Neural progenitor cell (in vitro differentiated cells): ENCODE data around the gene GOLGA1. TPM values are rescaled to one million over a fixed set of nuclear protein-coding genes. Genes with fewer than 3 reads are reported as not detected.

Source experiments
- DNase-seq: peaks from one replicate; pipeline ENCODE4 v3.0.0-alpha.2; 2016; ENCODE audit warnings: low spot score
- H2AFZ ChIP-seq: fragments of 200-600 bp; sonication (generic); replicated peaks from 2 replicates; pipeline ENCODE4 v1.6.1; 2016; ENCODE audit warnings: antibody characterized with exemption
- H3F3A ChIP-seq: fragments of 200-600 bp; sonication (generic); 2 replicates; pipeline ENCODE4 v1.6.1; 2016; ENCODE audit warnings: antibody characterized with exemption, low read depth
- H3K27ac ChIP-seq: fragments of 200-600 bp; sonication (generic); 2 replicates; pipeline ENCODE4 v1.5.1; 2016; ENCODE audit warnings: mild to moderate bottlenecking
- H3K27me3 ChIP-seq: fragments of 200-600 bp; sonication (generic); 2 replicates; pipeline ENCODE4 v1.6.1; 2016; ENCODE audit warnings: mild to moderate bottlenecking, moderate library complexity
- H3K36me3 ChIP-seq: fragments of 200-600 bp; sonication (generic); 2 replicates; pipeline ENCODE4 v1.5.1; 2016
- H3K4me1 ChIP-seq: fragments of 200-600 bp; sonication (generic); 2 replicates; pipeline ENCODE4 v1.6.1; 2016; ENCODE audit warnings: mixed run types
- H3K4me2 ChIP-seq: fragments of 200-600 bp; sonication (generic); 2 replicates; pipeline ENCODE4 v1.6.1; 2016
- H3K4me3 ChIP-seq: fragments of 200-600 bp; sonication (generic); 2 replicates; pipeline ENCODE4 v1.5.1; 2016
- H3K79me2 ChIP-seq: fragments of 200-600 bp; sonication (generic); 2 replicates; pipeline ENCODE4 v1.6.1; 2016; ENCODE audit warnings: low read depth
- H3K9ac ChIP-seq: fragments of 200-600 bp; sonication (generic); 2 replicates; pipeline ENCODE4 v1.6.1; 2016
- H3K9me3 ChIP-seq: fragments of 200-600 bp; sonication (generic); 2 replicates; pipeline ENCODE4 v1.5.1; 2016; ENCODE audit warnings: low read depth
- H4K20me1 ChIP-seq: fragments of 200-600 bp; sonication (generic); 2 replicates; pipeline ENCODE4 v1.6.1; 2016; ENCODE audit warnings: low read depth
- H3K27ac Mint-ChIP-seq: 3 replicates; pipeline ENCODE4 v1.8.0; 2021; ENCODE audit warnings: mixed read lengths
- H3K27me3 Mint-ChIP-seq: 2 replicates; pipeline ENCODE4 v1.8.0; 2022; ENCODE audit warnings: low read depth, mild to moderate bottlenecking, inconsistent platforms, moderate library complexity, mixed read lengths; ENCODE audit not compliant: insufficient read depth
- H3K36me3 Mint-ChIP-seq: 3 replicates; pipeline ENCODE4 v1.8.0; 2021; ENCODE audit warnings: mixed read lengths
- H3K4me1 Mint-ChIP-seq: 3 replicates; pipeline ENCODE4 v1.8.0; 2021; ENCODE audit warnings: mixed read lengths
- H3K4me3 Mint-ChIP-seq: 3 replicates; pipeline ENCODE4 v1.8.0; 2021; ENCODE audit warnings: mild to moderate bottlenecking, moderate library complexity, mixed read lengths
- H3K9me3 Mint-ChIP-seq: 3 replicates; pipeline ENCODE4 v1.8.0; 2020; ENCODE audit warnings: mixed read lengths
- EZH2 ChIP-seq: fragments of 200-600 bp; sonication (generic); IDR thresholded peaks from 2 replicates; pipeline ENCODE4 v1.6.1; 2017; ENCODE audit warnings: antibody characterized with exemption, mild to moderate bottlenecking, moderate library complexity
- EZH2phosphoT487 ChIP-seq: fragments of 200-600 bp; sonication (generic); IDR thresholded peaks from 2 replicates; pipeline ENCODE4 v1.6.1; 2017; ENCODE audit warnings: antibody characterized with exemption
- total RNA-seq: library from RNA; depleted of rRNA; stranded (reverse); fragments of >200 nt; gene quantifications from 2 replicates; pipeline ENCODE4 v1.2.3, GENCODE V29; 2015; ENCODE audit warnings: low replicate concordance
- TF ChIP-seq, protein P1 (sequence below): fragments of 200-600 bp; sonication (generic); IDR thresholded peaks from 2 replicates; pipeline ENCODE4 v1.5.1; 2017; ENCODE audit warnings: antibody characterized with exemption, mild to moderate bottlenecking

Gene GOLGA1
- total RNA-seq, 1 donor from 2014 or later, result 17.8 TPM

- H3K4me2 ChIP-seq, result no peak overlapping the region
- peak overlapping the region; percentile 27 for H3K9ac ChIP-seq
- no peaks in the 10 kb centered on the region for H3K9me3 Mint-ChIP-seq
- H3F3A ChIP-seq, result peaks cover 34% of the 10 kb centered on the region
- H3K36me3 Mint-ChIP-seq, result peaks cover 19% of the 10 kb centered on the region
- H2AFZ ChIP-seq, result no peak overlapping the region
- H3K27me3 Mint-ChIP-seq, result peaks cover 4% of the 10 kb centered on the region
- no peak overlapping the region for H3K27ac Mint-ChIP-seq
- no peak for DNase-seq
- H3K4me1 Mint-ChIP-seq, result peaks cover 2% of the 10 kb centered on the region
- no peak overlapping the region for H3K27ac ChIP-seq
- no peak overlapping the region for H3K4me3 Mint-ChIP-seq
- TF ChIP-seq EZH2phosphoT487 (no peak), EZH2 (no peak)
- TF ChIP-seq, protein P1, sequence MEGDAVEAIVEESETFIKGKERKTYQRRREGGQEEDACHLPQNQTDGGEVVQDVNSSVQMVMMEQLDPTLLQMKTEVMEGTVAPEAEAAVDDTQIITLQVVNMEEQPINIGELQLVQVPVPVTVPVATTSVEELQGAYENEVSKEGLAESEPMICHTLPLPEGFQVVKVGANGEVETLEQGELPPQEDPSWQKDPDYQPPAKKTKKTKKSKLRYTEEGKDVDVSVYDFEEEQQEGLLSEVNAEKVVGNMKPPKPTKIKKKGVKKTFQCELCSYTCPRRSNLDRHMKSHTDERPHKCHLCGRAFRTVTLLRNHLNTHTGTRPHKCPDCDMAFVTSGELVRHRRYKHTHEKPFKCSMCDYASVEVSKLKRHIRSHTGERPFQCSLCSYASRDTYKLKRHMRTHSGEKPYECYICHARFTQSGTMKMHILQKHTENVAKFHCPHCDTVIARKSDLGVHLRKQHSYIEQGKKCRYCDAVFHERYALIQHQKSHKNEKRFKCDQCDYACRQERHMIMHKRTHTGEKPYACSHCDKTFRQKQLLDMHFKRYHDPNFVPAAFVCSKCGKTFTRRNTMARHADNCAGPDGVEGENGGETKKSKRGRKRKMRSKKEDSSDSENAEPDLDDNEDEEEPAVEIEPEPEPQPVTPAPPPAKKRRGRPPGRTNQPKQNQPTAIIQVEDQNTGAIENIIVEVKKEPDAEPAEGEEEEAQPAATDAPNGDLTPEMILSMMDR, result no peak
- H3K4me1 ChIP-seq, result peaks cover 22% of the 10 kb centered on the region
- H3K79me2 ChIP-seq, result no peaks in the 10 kb centered on the region
- H3K9me3 ChIP-seq, result no peaks in the 10 kb centered on the region
- H3K27me3 ChIP-seq, result no peaks in the 10 kb centered on the region
- no peaks in the 10 kb centered on the region for H3K36me3 ChIP-seq
- no peak overlapping the region for H3K4me3 ChIP-seq
- peaks cover 18% of the 10 kb centered on the region for H4K20me1 ChIP-seq
These were observed 60.4 kb downstream of the GOLGA1 start for GRCh38 chr9:124880501-124880900.

- Mint-ChIP-seq H3K36me3 (peaks cover 17% of the 10 kb centered on the region), H3K9me3 (no peaks in the 10 kb centered on the region), H3K27ac (no peak overlapping the region), H3K4me1 (no peaks in the 10 kb centered on the region), H3K4me3 (no peak overlapping the region), H3K27me3 (peaks cover 4% of the 10 kb centered on the region)
- Histone ChIP-seq H3K9ac (no peak overlapping the region), H3K27me3 (no peaks in the 10 kb centered on the region), H3K27ac (no peak overlapping the region), H3K9me3 (no peaks in the 10 kb centered on the region), H3K4me3 (no peak overlapping the region), H3K79me2 (no peaks in the 10 kb centered on the region), H3F3A (peaks cover 28% of the 10 kb centered on the region), H3K4me1 (peaks cover 16% of the 10 kb centered on the region), H2AFZ (no peak overlapping the region), H3K36me3 (no peaks in the 10 kb centered on the region), H3K4me2 (no peak overlapping the region), H4K20me1 (peaks cover 20% of the 10 kb centered on the region)
- DNase-seq, result no peak
- TF ChIP-seq EZH2, result no peak
- TF ChIP-seq, protein P1, result no peak
- TF ChIP-seq EZH2phosphoT487, result no peak
These were observed 61.7 kb downstream of the GOLGA1 start for GRCh38 chr9:124879226-124879625.

GRCh38 chr9:124878518-124878917, 62.4 kb downstream of the GOLGA1 start:
- no peak overlapping the region for H3K27ac ChIP-seq
- H3K27me3 ChIP-seq, result no peaks in the 10 kb centered on the region
- peaks cover 14% of the 10 kb centered on the region for H3K4me1 ChIP-seq
- H3K4me3 ChIP-seq, result no peak overlapping the region
- Mint-ChIP-seq H3K4me1 (no peaks in the 10 kb centered on the region), H3K27me3 (peaks cover 4% of the 10 kb centered on the region), H3K4me3 (no peak overlapping the region), H3K36me3 (peaks cover 14% of the 10 kb centered on the region), H3K27ac (no peak overlapping the region), H3K9me3 (no peaks in the 10 kb centered on the region)
- no peak overlapping the region for H2AFZ ChIP-seq
- DNase-seq, result no peak
- peaks cover 20% of the 10 kb centered on the region for H4K20me1 ChIP-seq
- peaks cover 2% of the 10 kb centered on the region for H3K79me2 ChIP-seq
- no peak overlapping the region for H3K9ac ChIP-seq
- peaks cover 21% of the 10 kb centered on the region for H3F3A ChIP-seq
- no peaks in the 10 kb centered on the region for H3K9me3 ChIP-seq
- TF ChIP-seq, protein P1, result no peak
- TF ChIP-seq EZH2phosphoT487, result no peak
- no peak overlapping the region for H3K4me2 ChIP-seq
- no peaks in the 10 kb centered on the region for H3K36me3 ChIP-seq

- H3K36me3 Mint-ChIP-seq, result peaks cover 17% of the 10 kb centered on the region
- no peak overlapping the region for H3K27ac ChIP-seq
- H3K36me3 ChIP-seq, result no peaks in the 10 kb centered on the region
- peaks cover 20% of the 10 kb centered on the region for H4K20me1 ChIP-seq
- H3K9me3 Mint-ChIP-seq, result no peaks in the 10 kb centered on the region
- no peak overlapping the region for H3K4me3 ChIP-seq
- H3K4me1 ChIP-seq, result peaks cover 14% of the 10 kb centered on the region
- TF ChIP-seq EZH2phosphoT487 (no peak), EZH2 (no peak)
- TF ChIP-seq, protein P1, result no peak
- no peak for DNase-seq
- peaks cover 21% of the 10 kb centered on the region for H3F3A ChIP-seq
- H3K4me1 Mint-ChIP-seq, result no peaks in the 10 kb centered on the region
- H3K4me3 Mint-ChIP-seq, result no peak overlapping the region
- H3K79me2 ChIP-seq, result peaks cover 7% of the 10 kb centered on the region
- no peak overlapping the region for H3K9ac ChIP-seq
- no peak overlapping the region for H3K27ac Mint-ChIP-seq
- peaks cover 4% of the 10 kb centered on the region for H3K27me3 Mint-ChIP-seq
- H3K4me2 ChIP-seq, result no peak overlapping the region
- no peaks in the 10 kb centered on the region for H3K27me3 ChIP-seq
- H2AFZ ChIP-seq, result no peak overlapping the region
- H3K9me3 ChIP-seq, result no peaks in the 10 kb centered on the region
These were observed 62.9 kb downstream of the GOLGA1 start for GRCh38 chr9:124878021-124878420.
